ENCODE results near the gene BNC2. TPM values are rescaled to one million over a fixed set of nuclear protein-coding genes. Genes with fewer than 3 reads are reported as not detected.

BNC2 gene
- total and polyA plus RNA-seq, 4 donors = 3.1 to 51.2 (median 16.9) TPM

- no peaks in the 10 kb centered on the region for H3K9me3 ChIP-seq (ENCODE audit: control insufficient read depth, insufficient read depth, low read length)
- H3K4me1 ChIP-seq (ENCODE audit: control insufficient read depth, insufficient read depth, low read length) = peaks cover 6% of the 10 kb centered on the region
- H3K36me3 ChIP-seq (ENCODE audit: control insufficient read depth, insufficient read depth, low read length) = no peaks in the 10 kb centered on the region
- no peak overlapping the region for H3K27ac ChIP-seq (ENCODE audit: low read depth, low read length)
- DNase-seq (ENCODE audit: low read depth in 4 of 6, low spot score in 6 of 6) = no peak
- no peak overlapping the region for H3K4me3 ChIP-seq (ENCODE audit: low read depth, low read length)
- 100% methylated on average over 3 of the region's 3 CpGs for WGBS (ENCODE audit: insufficient coverage)
- H3K27me3 ChIP-seq (ENCODE audit: control insufficient read depth, insufficient read depth, low read length) = peaks cover 2% of the 10 kb centered on the region
Observed at GRCh38 chr9:16360247-16360646, 510.2 kb downstream of the BNC2 start.

Small RNA genes within 50 kb of the gene (small RNA-seq; reads per million reads assigned to genes)
- gene LSM1P1 (ENCODE audit: low replicate concordance) = not detected

Data from spinal cord (tissue), 10 donors.